ENCODE results near the gene NAA16.

GRCh38 chr13:41382431-41382830 is 71.4 kb downstream of the NAA16 start:
- TF ChIP-seq CTCF (IDR thresholded peaks at IDR 0.05) (no peak), POLR2A (IDR thresholded peaks at IDR 0.05) (no peak)

Data from body of pancreas (tissue), 4 donors.